Breast epithelium (tissue), 3 donors: ENCODE results near the gene MAK.

Experiments
- POLR2AphosphoS5 ChIP-seq, 3 donors: sonication (generic); formaldehyde crosslinking; IDR thresholded peaks; one replicate each; pipeline ENCODE4 v1.6.1; 2017; ENCODE audit warnings: antibody characterized with exemption in 3 of 3
- TF ChIP-seq, protein P1 (sequence below), 3 donors: fragments of 450-650 bp; IDR thresholded peaks; one replicate each; pipeline ENCODE4 v1.5.1; 2016 to 2017; ENCODE audit warnings: antibody characterized with exemption in 3 of 3, mild to moderate bottlenecking in 3 of 3, moderate library complexity in 3 of 3

DNA sequence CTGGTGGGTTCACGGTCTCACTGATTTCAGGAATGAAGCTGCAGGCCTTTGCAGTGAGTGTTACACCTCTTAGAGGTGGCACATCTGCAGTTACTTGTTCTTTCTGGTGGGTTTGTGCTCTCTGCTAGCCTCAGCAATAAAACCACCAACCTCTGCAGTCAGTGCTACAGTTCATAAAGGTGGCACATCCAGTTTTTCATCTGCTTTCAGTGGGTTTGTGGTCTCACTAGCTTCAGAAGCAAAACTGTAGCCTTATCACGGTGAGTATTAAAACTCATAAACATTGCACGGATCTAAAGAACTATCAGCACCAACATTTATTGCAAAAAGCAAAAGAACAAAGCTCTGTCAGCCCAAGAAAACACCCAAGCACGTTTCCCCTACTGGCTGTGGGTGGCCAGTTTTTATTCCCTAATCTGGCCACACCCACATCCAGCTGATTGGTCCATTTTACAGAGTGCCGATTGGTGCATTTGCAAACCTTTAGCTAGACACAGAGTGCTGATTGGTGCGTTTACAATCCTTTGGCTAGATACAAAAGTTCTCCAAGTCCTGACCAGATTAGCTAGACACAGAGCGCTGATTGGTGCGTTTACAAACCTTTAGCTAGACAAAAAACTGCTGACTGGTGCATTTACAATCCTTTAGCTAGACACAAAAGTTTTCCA, 118.9 kb downstream of the MAK start:
- TF ChIP-seq POLR2AphosphoS5 (IDR thresholded peaks at IDR 0.05): no peak
- TF ChIP-seq, protein P1, sequence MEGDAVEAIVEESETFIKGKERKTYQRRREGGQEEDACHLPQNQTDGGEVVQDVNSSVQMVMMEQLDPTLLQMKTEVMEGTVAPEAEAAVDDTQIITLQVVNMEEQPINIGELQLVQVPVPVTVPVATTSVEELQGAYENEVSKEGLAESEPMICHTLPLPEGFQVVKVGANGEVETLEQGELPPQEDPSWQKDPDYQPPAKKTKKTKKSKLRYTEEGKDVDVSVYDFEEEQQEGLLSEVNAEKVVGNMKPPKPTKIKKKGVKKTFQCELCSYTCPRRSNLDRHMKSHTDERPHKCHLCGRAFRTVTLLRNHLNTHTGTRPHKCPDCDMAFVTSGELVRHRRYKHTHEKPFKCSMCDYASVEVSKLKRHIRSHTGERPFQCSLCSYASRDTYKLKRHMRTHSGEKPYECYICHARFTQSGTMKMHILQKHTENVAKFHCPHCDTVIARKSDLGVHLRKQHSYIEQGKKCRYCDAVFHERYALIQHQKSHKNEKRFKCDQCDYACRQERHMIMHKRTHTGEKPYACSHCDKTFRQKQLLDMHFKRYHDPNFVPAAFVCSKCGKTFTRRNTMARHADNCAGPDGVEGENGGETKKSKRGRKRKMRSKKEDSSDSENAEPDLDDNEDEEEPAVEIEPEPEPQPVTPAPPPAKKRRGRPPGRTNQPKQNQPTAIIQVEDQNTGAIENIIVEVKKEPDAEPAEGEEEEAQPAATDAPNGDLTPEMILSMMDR (IDR thresholded peaks at IDR 0.05): no peak
